Left ventricle myocardium inferior (tissue), 1 donor: ENCODE measurements around the gene AASDH. TPM values are rescaled to one million over a fixed set of nuclear protein-coding genes. Genes with fewer than 3 reads are reported as not detected.

Source experiments
- DNase-seq: peaks from one replicate; pipeline ENCODE4 v3.0.0-alpha.2; 2020
- H3K27ac ChIP-seq: fragments of 200-600 bp; replicated peaks from 2 replicates; pipeline ENCODE4 v1.8.0; 2021
- H3K27me3 ChIP-seq: fragments of 200-600 bp; 2 replicates; pipeline ENCODE4 v1.8.0; 2021; ENCODE audit warnings: low read depth
- H3K36me3 ChIP-seq: fragments of 200-600 bp; 2 replicates; pipeline ENCODE4 v1.8.0; 2021
- H3K4me1 ChIP-seq: fragments of 200-600 bp; 2 replicates; pipeline ENCODE4 v1.8.0; 2021
- H3K4me3 ChIP-seq: fragments of 200-600 bp; 2 replicates; pipeline ENCODE4 v1.8.0; 2021; ENCODE audit warnings: mild to moderate bottlenecking, moderate library complexity
- H3K9me3 ChIP-seq: fragments of 200-600 bp; replicated peaks from 2 replicates; pipeline ENCODE4 v1.8.0; 2021
- intact Hi-C: fragments of 100-400 bp; cut with micrococcal nuclease; formaldehyde crosslinking; loops from one replicate; pipeline ENCODE4 v1.11.0; 2022
- total RNA-seq: library from RNA; stranded (reverse); fragmentation: NEBNext Ultra II Directional; extraction: Animal tissue kit (Norgen Biotek cat#: 25700); gene quantifications from one replicate; pipeline ENCODE4 v1.2.1, GENCODE V29; 2021
- TF ChIP-seq, protein P1 (sequence below): fragments of 200-600 bp; IDR thresholded peaks from 2 replicates; pipeline ENCODE4 v1.8.0; 2021; ENCODE audit warnings: antibody characterized with exemption, mild to moderate bottlenecking, borderline replicate concordance
- donor health status: DM: no; HTN: yes; CAD: no; lungs with severe emphysema.

The AASDH gene
- total RNA-seq, 1 donor from 2014 or later: 6.9 TPM

DNA sequence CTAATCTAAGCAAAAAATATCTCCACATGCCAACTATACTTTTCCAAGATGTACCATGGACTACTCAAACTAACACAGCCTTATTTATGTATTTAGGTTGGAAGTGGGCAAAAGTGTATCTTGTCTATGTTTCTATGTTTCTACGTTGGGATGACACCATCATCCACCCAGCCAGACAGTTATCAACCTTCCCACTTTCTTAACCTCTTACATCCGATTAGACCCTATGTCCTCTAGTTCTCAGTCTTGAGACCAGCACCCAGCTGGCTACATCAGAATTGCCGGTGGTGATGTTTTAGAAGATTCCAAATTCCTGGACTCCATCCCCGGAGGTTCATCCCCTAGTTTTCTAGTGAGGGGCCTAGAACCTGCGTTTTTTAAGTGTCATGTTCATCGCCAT lies 1.0 kb upstream of the AASDH start:
- TF ChIP-seq, protein P1, sequence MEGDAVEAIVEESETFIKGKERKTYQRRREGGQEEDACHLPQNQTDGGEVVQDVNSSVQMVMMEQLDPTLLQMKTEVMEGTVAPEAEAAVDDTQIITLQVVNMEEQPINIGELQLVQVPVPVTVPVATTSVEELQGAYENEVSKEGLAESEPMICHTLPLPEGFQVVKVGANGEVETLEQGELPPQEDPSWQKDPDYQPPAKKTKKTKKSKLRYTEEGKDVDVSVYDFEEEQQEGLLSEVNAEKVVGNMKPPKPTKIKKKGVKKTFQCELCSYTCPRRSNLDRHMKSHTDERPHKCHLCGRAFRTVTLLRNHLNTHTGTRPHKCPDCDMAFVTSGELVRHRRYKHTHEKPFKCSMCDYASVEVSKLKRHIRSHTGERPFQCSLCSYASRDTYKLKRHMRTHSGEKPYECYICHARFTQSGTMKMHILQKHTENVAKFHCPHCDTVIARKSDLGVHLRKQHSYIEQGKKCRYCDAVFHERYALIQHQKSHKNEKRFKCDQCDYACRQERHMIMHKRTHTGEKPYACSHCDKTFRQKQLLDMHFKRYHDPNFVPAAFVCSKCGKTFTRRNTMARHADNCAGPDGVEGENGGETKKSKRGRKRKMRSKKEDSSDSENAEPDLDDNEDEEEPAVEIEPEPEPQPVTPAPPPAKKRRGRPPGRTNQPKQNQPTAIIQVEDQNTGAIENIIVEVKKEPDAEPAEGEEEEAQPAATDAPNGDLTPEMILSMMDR: no peak
- H3K27ac ChIP-seq: peak overlapping the region; percentile 96
- intact Hi-C loops: no loop called here

DNA sequence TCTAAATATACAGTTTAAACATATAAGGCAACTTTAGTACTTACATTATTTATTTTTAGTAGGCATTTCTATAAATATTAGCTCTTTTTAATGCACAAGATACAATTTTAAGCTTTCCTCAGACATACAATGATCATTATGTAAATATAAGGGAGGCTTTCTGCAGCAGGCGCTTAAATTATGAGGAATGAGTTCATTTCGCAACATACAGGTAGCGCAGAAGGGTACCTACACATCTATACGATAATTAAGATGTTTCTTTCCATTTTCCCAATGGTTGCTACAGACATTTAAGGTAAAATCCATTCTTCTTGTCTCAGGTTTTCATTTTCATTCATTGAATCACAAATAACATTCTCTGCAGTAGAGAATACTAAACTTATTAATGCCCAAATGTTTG lies 1.2 kb downstream of the AASDH start:
- no peak for DNase-seq
- H3K4me3 ChIP-seq: peak overlapping the region; percentile 82
- peaks cover 6% of the 10 kb centered on the region for H3K36me3 ChIP-seq
- intact Hi-C loops: no loop called here
- no peak overlapping the region for H3K27ac ChIP-seq
- TF ChIP-seq, protein P1: no peak
- no peaks in the 10 kb centered on the region for H3K9me3 ChIP-seq
- H3K27me3 ChIP-seq: no peaks in the 10 kb centered on the region
- H3K4me1 ChIP-seq: peaks cover 36% of the 10 kb centered on the region

More for the DNA sequence above, 1.0 kb upstream of the AASDH start:
- Histone ChIP-seq H3K36me3 (no peaks in the 10 kb centered on the region), H3K4me1 (peaks cover 36% of the 10 kb centered on the region), H3K4me3 (peak overlapping the region; percentile 82), H3K9me3 (no peaks in the 10 kb centered on the region), H3K27me3 (no peaks in the 10 kb centered on the region)
- no peak for DNase-seq

DNA sequence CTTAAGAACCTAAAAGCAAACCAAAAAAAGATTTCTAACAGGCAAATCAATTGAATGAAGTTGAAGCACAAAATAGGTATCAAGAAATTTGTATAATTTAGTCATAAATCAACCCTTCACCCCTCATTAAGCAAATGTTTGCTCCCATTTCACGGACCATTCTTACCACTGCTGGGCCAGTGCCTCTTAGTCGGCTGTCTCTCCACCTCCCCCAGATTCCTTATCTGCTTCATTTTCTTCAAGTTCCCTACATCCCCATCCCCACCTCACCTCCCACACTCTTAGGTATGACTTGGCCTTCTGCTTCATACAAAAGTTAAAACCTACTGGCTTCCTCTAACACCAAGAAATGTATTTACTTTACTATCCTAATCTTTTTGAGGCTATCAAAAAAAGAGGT lies 11.8 kb downstream of the AASDH start:
- no peak overlapping the region for H3K4me3 ChIP-seq
- peaks cover 25% of the 10 kb centered on the region for H3K36me3 ChIP-seq
- TF ChIP-seq, protein P1: no peak
- H3K4me1 ChIP-seq: peaks cover 7% of the 10 kb centered on the region
- H3K27me3 ChIP-seq: no peaks in the 10 kb centered on the region
- intact Hi-C loops: no loop called here
- no peak for DNase-seq
- H3K9me3 ChIP-seq: no peaks in the 10 kb centered on the region
- H3K27ac ChIP-seq: no peak overlapping the region

DNA sequence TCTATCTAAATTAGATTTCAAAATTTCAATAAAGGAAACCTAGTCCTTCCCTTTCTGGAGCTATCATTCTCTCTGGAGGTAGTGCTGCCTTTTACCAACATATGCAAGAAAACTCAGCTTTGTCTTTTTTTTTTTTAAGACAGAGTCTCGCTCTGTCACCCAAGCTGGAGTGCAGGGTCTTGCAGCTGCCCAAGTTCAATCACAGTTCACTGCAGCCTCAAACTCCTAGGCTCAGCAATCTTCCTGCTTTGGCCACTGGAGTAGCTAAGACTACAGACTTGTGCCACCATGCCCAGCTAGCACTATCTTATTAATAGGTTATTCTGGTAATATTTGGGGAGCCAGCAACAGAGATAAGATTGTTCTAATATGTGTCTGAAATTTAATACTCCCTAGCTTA lies 12.3 kb downstream of the AASDH start:
- H3K9me3 ChIP-seq: no peaks in the 10 kb centered on the region

DNA sequence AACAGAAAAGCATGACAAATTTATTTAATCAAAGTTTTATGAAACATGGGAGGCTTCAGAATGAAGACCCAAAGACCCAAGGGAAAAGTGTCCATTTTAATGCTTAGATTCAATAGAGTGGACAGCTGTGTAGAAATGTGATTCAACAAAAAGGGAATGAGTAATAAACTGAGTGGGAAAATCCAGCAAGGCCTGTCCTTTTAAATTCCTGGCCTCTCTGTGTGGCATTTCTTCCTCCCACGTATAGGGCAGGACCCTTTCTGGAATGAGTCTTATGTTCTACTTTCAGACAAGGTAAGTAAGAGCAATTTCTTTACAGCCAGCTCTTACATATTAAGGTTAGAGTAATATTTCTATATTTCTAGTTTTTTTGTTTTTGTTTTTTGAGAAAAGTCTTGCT lies 14.5 kb downstream of the AASDH start:
- TF ChIP-seq, protein P1: no peak
- Histone ChIP-seq H3K27ac (no peak overlapping the region), H3K4me1 (peaks cover 7% of the 10 kb centered on the region), H3K9me3 (no peaks in the 10 kb centered on the region), H3K27me3 (no peaks in the 10 kb centered on the region), H3K4me3 (no peak overlapping the region), H3K36me3 (peaks cover 31% of the 10 kb centered on the region)
- intact Hi-C loops: no loop called here
- no peak for DNase-seq

More for the DNA sequence above, 12.3 kb downstream of the AASDH start:
- Histone ChIP-seq H3K36me3 (peaks cover 26% of the 10 kb centered on the region), H3K4me3 (no peak overlapping the region), H3K4me1 (peaks cover 7% of the 10 kb centered on the region), H3K27ac (no peak overlapping the region), H3K27me3 (no peaks in the 10 kb centered on the region)
- intact Hi-C loops: no loop called here
- TF ChIP-seq, protein P1: no peak
- DNase-seq: no peak
